Measurements from ENCODE around the gene CCSER1.
"Not testable (repeated sequence)": the region's sequence is repeated elsewhere in the genome, so short reads cannot be mapped to it uniquely, and the experiment has no call there.

CCSER1 gene

GRCh38 chr4:91600301-91600700 is 1473.1 kb downstream of the CCSER1 start:
- no peak for DNase-seq (ENCODE audit: insufficient read length, low spot score)
- no peak for FAIRE-seq

- FAIRE-seq = no peak
- no peak for DNase-seq (ENCODE audit: insufficient read length, low spot score)
Observed at GRCh38 chr4:91601401-91601800, 1474.2 kb downstream of the CCSER1 start.

GRCh38 chr4:91611782-91612181 is 1484.6 kb downstream of the CCSER1 start:
- DNase-seq (ENCODE audit: insufficient read length, low spot score) = no peak

GRCh38 chr4:91620952-91621351 is 1493.8 kb downstream of the CCSER1 start:
- FAIRE-seq (no peak), DNase-seq (ENCODE audit: insufficient read length, low spot score) (no peak)

More at GRCh38 chr4:91611782-91612181, 1484.6 kb downstream of the CCSER1 start:
- FAIRE-seq = no peak

- FAIRE-seq (no peak), DNase-seq (ENCODE audit: insufficient read length, low spot score) (no peak)
Observed at GRCh38 chr4:91621446-91621845, 1494.3 kb downstream of the CCSER1 start.

- no peak for FAIRE-seq
- DNase-seq (ENCODE audit: insufficient read length, low spot score) = no peak
Observed at GRCh38 chr4:91622925-91623602, 1495.9 kb downstream of the CCSER1 start.

- not testable (repeated sequence) for DNase-seq (ENCODE audit: insufficient read length, low spot score); FAIRE-seq
Observed at GRCh38 chr4:91623603-91623967, 1496.4 kb downstream of the CCSER1 start.

- FAIRE-seq = no peak
- no peak for DNase-seq (ENCODE audit: insufficient read length, low spot score)
Observed at GRCh38 chr4:91630054-91630453, 1502.9 kb downstream of the CCSER1 start.

GRCh38 chr4:91630764-91631163 is 1503.6 kb downstream of the CCSER1 start:
- DNase-seq (ENCODE audit: insufficient read length, low spot score) (no peak), FAIRE-seq (no peak)

GRCh38 chr4:91631335-91631734 is 1504.1 kb downstream of the CCSER1 start:
- FAIRE-seq (no peak), DNase-seq (ENCODE audit: insufficient read length, low spot score) (no peak)

GRCh38 chr4:91636083-91636482 is 1508.9 kb downstream of the CCSER1 start:
- FAIRE-seq = no peak
- DNase-seq (ENCODE audit: insufficient read length, low spot score) = no peak
